Measurements from ENCODE around the gene CFAP74. TPM values are rescaled to one million over a fixed set of nuclear protein-coding genes. Genes with fewer than 3 reads are reported as not detected.

The CFAP74 gene
- total RNA-seq, 4 donors from 2014 or later, result not detected

DNA sequence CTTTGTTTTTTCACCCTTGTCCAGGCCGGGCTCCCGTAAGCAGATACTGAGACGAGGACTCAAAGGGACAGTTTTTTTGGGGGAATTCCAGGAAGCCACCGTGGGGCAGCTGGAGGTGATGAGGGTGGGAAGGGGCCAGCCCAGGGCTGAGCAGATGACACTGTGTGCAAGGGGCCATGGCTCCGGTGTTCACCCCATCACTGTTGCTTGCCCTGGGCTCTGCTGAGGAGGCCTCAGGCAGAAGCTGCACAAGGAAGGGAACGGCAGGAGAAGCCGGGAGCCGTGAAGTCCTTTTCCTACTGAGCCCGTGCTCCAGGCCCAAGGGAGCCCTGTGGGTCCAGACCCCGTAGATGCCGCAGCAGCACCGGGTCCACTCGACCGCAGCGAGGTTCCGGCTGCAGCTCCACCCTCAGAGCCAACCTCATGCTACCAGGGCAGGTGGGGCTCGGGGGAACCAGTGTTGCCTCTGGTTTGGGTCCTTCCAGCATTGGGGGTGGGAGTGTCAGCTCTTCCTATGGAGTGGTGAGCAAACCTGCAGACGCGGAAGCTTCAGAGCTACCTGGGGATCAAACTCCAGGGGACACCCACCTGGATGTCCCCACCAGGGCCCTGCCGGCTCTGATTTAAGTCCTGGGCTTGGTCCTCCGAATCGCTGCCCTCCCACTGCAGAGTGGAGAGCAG lies 92.8 kb downstream of the CFAP74 start:
- H3K4me3 ChIP-seq, result no peak overlapping the region
- DNase-seq, result peak; percentile 16
- no peaks in the 10 kb centered on the region for H3K9me3 ChIP-seq
- in situ Hi-C loops (cut with MboI; ENCODE audit: low pct_ligation_motif_present in 1 of 4, low pct_unique_long_range_greater_than_20kb in 1 of 4, low sequenced_read_pairs in 3 of 4), result no loop called here
- no peaks in the 10 kb centered on the region for H3K27me3 ChIP-seq
- H3K36me3 ChIP-seq, result no peaks in the 10 kb centered on the region
- H3K27ac ChIP-seq, result no peak overlapping the region
- intact Hi-C loops (cut with DNase I; ENCODE audit: low total_unique reads), result no loop called here
- TF ChIP-seq EP300 (IDR thresholded peaks at IDR 0.05; ENCODE audit: low read depth) (no peak), POLR2AphosphoS5 (IDR thresholded peaks at IDR 0.05) (no peak), POLR2A (IDR thresholded peaks at IDR 0.05) (no peak)
- TF ChIP-seq, protein P1, sequence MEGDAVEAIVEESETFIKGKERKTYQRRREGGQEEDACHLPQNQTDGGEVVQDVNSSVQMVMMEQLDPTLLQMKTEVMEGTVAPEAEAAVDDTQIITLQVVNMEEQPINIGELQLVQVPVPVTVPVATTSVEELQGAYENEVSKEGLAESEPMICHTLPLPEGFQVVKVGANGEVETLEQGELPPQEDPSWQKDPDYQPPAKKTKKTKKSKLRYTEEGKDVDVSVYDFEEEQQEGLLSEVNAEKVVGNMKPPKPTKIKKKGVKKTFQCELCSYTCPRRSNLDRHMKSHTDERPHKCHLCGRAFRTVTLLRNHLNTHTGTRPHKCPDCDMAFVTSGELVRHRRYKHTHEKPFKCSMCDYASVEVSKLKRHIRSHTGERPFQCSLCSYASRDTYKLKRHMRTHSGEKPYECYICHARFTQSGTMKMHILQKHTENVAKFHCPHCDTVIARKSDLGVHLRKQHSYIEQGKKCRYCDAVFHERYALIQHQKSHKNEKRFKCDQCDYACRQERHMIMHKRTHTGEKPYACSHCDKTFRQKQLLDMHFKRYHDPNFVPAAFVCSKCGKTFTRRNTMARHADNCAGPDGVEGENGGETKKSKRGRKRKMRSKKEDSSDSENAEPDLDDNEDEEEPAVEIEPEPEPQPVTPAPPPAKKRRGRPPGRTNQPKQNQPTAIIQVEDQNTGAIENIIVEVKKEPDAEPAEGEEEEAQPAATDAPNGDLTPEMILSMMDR (IDR thresholded peaks at IDR 0.05), result no peak
- WGBS, 2 donors (ENCODE audit: low coverage in 1 of 2), result 90% methylated on average over 21 of the region's 22 CpGs; no CpG with 5 or more reads in 1 of the 2 donors
- H3K4me1 ChIP-seq, result peaks cover 10 to 29% (median 22%) of the 10 kb centered on the region in 4 donors

DNA sequence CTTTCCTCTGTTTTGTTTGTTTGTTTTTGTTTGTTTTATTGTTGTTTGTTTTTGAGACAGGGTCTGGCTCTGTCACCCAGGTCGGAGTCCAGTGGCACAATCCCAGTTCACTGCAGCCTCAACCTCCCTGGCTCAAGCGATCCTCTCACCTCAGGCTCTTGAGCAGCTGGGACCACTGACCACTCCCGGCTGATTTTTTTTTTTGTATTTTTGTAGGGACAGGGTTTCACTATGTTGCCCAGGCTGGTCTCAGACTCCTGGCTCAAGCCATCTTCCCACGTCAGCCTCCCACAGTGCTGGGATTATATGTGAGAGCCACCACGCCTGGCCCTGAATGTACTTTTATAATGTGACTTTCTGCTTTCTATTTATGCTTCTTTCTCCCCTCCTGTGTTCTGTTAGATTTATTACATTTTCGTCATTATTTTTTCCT lies 93.5 kb downstream of the CFAP74 start:
- H3K36me3 ChIP-seq, result no peaks in the 10 kb centered on the region
- H3K4me1 ChIP-seq, result peaks cover 10 to 25% (median 20%) of the 10 kb centered on the region in 4 donors
- no peak for TF ChIP-seq POLR2AphosphoS5 (IDR thresholded peaks at IDR 0.05)
- TF ChIP-seq POLR2A (IDR thresholded peaks at IDR 0.05), result no peak
- TF ChIP-seq, protein P1 (IDR thresholded peaks at IDR 0.05), result no peak
- no peak for TF ChIP-seq EP300 (IDR thresholded peaks at IDR 0.05; ENCODE audit: low read depth)
- no peaks in the 10 kb centered on the region for H3K27me3 ChIP-seq
- peak overlapping the region in 3 of 4 donors; percentile 31 to 84 (median 61) for H3K4me3 ChIP-seq
- intact Hi-C loops (cut with DNase I; ENCODE audit: low total_unique reads), result no loop called here
- in situ Hi-C loops (cut with MboI; ENCODE audit: low pct_ligation_motif_present in 1 of 4, low pct_unique_long_range_greater_than_20kb in 1 of 4, low sequenced_read_pairs in 3 of 4), result no loop called here
- peak overlapping the region; percentile 90 to 94 (median 92) for H3K27ac ChIP-seq
- H3K9me3 ChIP-seq, result no peaks in the 10 kb centered on the region
- WGBS, 2 donors (ENCODE audit: low coverage in 1 of 2), result 73 to 75% methylated on average over 6 of the region's 6 CpGs
- DNase-seq, result peak; percentile 23

DNA sequence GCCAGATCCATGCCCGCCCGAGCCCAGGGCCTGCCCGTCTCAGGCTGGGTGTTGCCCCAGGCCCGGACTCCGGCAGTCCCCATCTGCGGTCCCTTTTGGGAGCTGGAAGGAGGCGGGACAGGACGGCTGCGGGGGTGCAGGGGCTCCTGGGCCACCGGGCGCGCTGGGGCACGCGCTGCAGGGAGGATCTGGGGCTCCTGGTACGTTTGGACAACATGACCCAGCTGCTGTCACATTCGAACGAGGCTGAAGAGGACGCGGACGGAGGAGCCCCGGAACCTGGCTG lies 95.1 kb downstream of the CFAP74 start:
- TF ChIP-seq EP300 (IDR thresholded peaks at IDR 0.05; ENCODE audit: low read depth) (no peak), POLR2A (IDR thresholded peaks at IDR 0.05) (no peak), POLR2AphosphoS5 (IDR thresholded peaks at IDR 0.05) (no peak)
- TF ChIP-seq, protein P1 (IDR thresholded peaks at IDR 0.05), result no peak
- H3K4me3 ChIP-seq, result peak overlapping the region; percentile 45 to 84 (median 64)
- in situ Hi-C loops (cut with MboI; ENCODE audit: low pct_ligation_motif_present in 1 of 4, low pct_unique_long_range_greater_than_20kb in 1 of 4, low sequenced_read_pairs in 3 of 4) (loop anchor here in 2 of 4 donors (10.0 kb wide), 2 partner anchors 64 to 124 kb away; no protein-coding TSS in a partner anchor), intact Hi-C loops (cut with DNase I; ENCODE audit: low total_unique reads) (loop anchor here (5.0 kb wide), 1 partner anchor 126 kb away; no protein-coding TSS in a partner anchor)
- H3K9me3 ChIP-seq, result no peaks in the 10 kb centered on the region
- peaks cover 10 to 25% (median 20%) of the 10 kb centered on the region in 4 donors for H3K4me1 ChIP-seq
- H3K27ac ChIP-seq, result peak overlapping the region; percentile 90 to 94 (median 92)
- WGBS, 2 donors (ENCODE audit: low coverage in 1 of 2), result 2% methylated on average over 9 of the region's 21 CpGs; no CpG with 5 or more reads in 1 of the 2 donors
- DNase-seq, result no peak
- H3K36me3 ChIP-seq, result no peaks in the 10 kb centered on the region
- no peaks in the 10 kb centered on the region for H3K27me3 ChIP-seq

DNA sequence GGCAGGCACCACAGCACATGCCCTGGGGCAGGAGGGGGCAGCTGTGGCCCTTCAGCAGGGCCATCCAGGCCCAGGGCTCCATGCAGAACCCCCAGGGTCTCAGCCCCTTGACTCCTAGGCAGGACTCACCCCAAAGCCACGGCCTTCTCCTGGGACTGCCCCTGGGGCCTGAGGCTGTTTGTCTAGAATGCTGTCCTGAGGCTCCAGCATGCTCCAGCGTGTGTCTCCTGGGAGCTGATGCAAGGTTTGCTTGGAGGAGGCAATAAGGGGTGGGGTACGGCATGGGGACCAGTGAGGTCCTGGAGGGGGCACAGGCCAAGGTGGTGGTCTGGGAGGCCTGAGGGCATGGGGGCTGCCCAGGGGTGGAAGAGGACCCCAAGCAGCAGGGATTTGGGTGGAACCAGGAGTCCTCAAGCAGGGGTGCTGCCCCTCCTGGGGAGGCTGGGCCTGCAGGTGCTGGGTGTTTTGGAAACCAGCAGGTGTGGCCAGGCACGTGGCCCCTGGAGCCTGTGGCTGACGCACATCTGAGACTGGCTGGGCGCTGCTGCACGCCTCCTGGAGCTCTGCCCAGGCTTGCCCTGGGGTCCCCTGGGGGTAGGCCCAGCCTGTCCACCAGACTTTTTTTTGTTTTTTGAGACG lies 96.4 kb downstream of the CFAP74 start:
- peak; percentile 60 for DNase-seq
- 64% methylated on average over 8 of the region's 8 CpGs; no CpG with 5 or more reads in 1 of the 2 donors for WGBS, 2 donors (ENCODE audit: low coverage in 1 of 2)
- Histone ChIP-seq H3K9me3 (no peaks in the 10 kb centered on the region), H3K4me3 (no peak overlapping the region), H3K4me1 (peaks cover 10 to 25% (median 20%) of the 10 kb centered on the region in 4 donors), H3K36me3 (no peaks in the 10 kb centered on the region), H3K27me3 (no peaks in the 10 kb centered on the region), H3K27ac (peak overlapping the region in 2 of 4 donors; percentile 0 to 13)
- in situ Hi-C loops (cut with MboI; ENCODE audit: low pct_ligation_motif_present in 1 of 4, low pct_unique_long_range_greater_than_20kb in 1 of 4, low sequenced_read_pairs in 3 of 4) (loop anchor here in 2 of 4 donors (10.0 kb wide), 2 partner anchors 62 to 122 kb away; no protein-coding TSS in a partner anchor), intact Hi-C loops (cut with DNase I; ENCODE audit: low total_unique reads) (loop anchor here (5.0 kb wide), 1 partner anchor 125 kb away; no protein-coding TSS in a partner anchor)
- TF ChIP-seq POLR2AphosphoS5 (IDR thresholded peaks at IDR 0.05), result no peak

Measured in transverse colon (tissue), 4 donors.